CD14-positive monocyte (primary cell): ENCODE data around the gene IGFN1. TPM values are rescaled to one million over a fixed set of nuclear protein-coding genes. Genes with fewer than 3 reads are reported as not detected.

Experiments used
- DNase-seq, 3 donors: peaks; one replicate each; pipeline ENCODE4 v3.0.0-alpha.2; 2011 to 2022
- H2AFZ ChIP-seq: 2 replicates; pipeline ENCODE4 v1.6.0; 2012; ENCODE audit warnings: mild to moderate bottlenecking, low read depth, low read length, inconsistent platforms; ENCODE audit not compliant: insufficient read depth, poor library complexity, severe bottlenecking
- H3K27ac ChIP-seq, 2 donors: 1 replicate in 1 of 2; 2 replicates in 1 of 2; pipeline ENCODE4 v1.5.1; 2012 to 2013; ENCODE audit warnings: low read length in 2 of 2, control low read depth in 1 of 2, inconsistent platforms in 1 of 2, low read depth in 1 of 2, mild to moderate bottlenecking in 1 of 2
- H3K27me3 ChIP-seq, 2 donors: one replicate each; pipeline versions ENCODE4 v1.6.0 to v1.6.1; 2011 to 2013; ENCODE audit warnings: low read length in 2 of 2; ENCODE audit not compliant: control insufficient read depth in 2 of 2, insufficient read depth in 2 of 2
- H3K36me3 ChIP-seq, 2 donors: replicated peaks in 1 of 2; 1 replicate in 1 of 2; 2 replicates in 1 of 2; pipeline versions ENCODE4 v1.5.1 to v1.6.1; 2012 to 2013; ENCODE audit warnings: low read length in 2 of 2, control low read depth in 1 of 2, inconsistent platforms in 1 of 2, mild to moderate bottlenecking in 1 of 2; ENCODE audit not compliant: insufficient read depth in 2 of 2, control insufficient read depth in 1 of 2
- H3K4me1 ChIP-seq, 2 donors: 1 replicate in 1 of 2; 2 replicates in 1 of 2; pipeline versions ENCODE4 v1.5.1 to v1.6.1; 2012 to 2013; ENCODE audit warnings: low read length in 2 of 2, control low read depth in 1 of 2, inconsistent platforms in 1 of 2, mild to moderate bottlenecking in 1 of 2, moderate library complexity in 1 of 2; ENCODE audit not compliant: insufficient read depth in 2 of 2, control insufficient read depth in 1 of 2
- H3K4me2 ChIP-seq: replicated peaks from 2 replicates; pipeline ENCODE3; 2012; ENCODE audit warnings: low read length, moderate library complexity, mild to moderate bottlenecking; ENCODE audit not compliant: poor library complexity, severe bottlenecking; ENCODE audit errors: extremely low read depth
- H3K4me3 ChIP-seq, 3 experiments: fragments of 200-600 bp in 1 of 3; sonication (generic) in 1 of 3; replicated peaks in 1 of 3; 1 replicate in 2 of 3; 2 replicates in 1 of 3; pipeline ENCODE4 v1.5.1; 2011 to 2013; ENCODE audit warnings: low read length in 3 of 3, mild to moderate bottlenecking in 3 of 3, control low read depth in 2 of 3, low read depth in 2 of 3, inconsistent platforms in 1 of 3, moderate library complexity in 1 of 3
- H3K79me2 ChIP-seq: 2 replicates; pipeline ENCODE4 v1.6.0; 2012; ENCODE audit warnings: mild to moderate bottlenecking, control low read depth, inconsistent platforms, low read length, moderate library complexity; ENCODE audit not compliant: insufficient read depth
- H3K9ac ChIP-seq: 2 replicates; pipeline ENCODE4 v1.6.0; 2017; ENCODE audit warnings: low read length, mild to moderate bottlenecking; ENCODE audit not compliant: insufficient read depth, poor library complexity, severe bottlenecking
- H3K9me3 ChIP-seq, 2 donors: replicated peaks in 1 of 2; 1 replicate in 1 of 2; 2 replicates in 1 of 2; pipeline versions ENCODE4 v1.5.1 to v1.6.1; 2012 to 2013; ENCODE audit warnings: low read length in 2 of 2, control low read depth in 1 of 2; ENCODE audit not compliant: control insufficient read depth in 1 of 2, insufficient read depth in 1 of 2
- H4K20me1 ChIP-seq: 2 replicates; pipeline ENCODE4 v1.6.0; 2012; ENCODE audit warnings: mild to moderate bottlenecking, low read length, control low read depth, moderate library complexity; ENCODE audit not compliant: insufficient read depth
- H3K27ac Mint-ChIP-seq, 7 donors: one replicate each; pipeline ENCODE4 v1.8.0; 2020; ENCODE audit warnings: mild to moderate bottlenecking in 7 of 7, mixed read lengths in 7 of 7, moderate library complexity in 6 of 7, inconsistent platforms in 2 of 7
- H3K27me3 Mint-ChIP-seq, 3 donors: one replicate each; pipeline ENCODE4 v1.8.0; 2021 to 2022; ENCODE audit warnings: low read depth in 3 of 3, mild to moderate bottlenecking in 3 of 3, mixed read lengths in 3 of 3, moderate library complexity in 3 of 3, inconsistent platforms in 1 of 3
- H3K36me3 Mint-ChIP-seq, 2 donors: one replicate each; pipeline ENCODE4 v1.8.0; 2020; ENCODE audit warnings: mixed read lengths in 2 of 2, inconsistent platforms in 1 of 2, mild to moderate bottlenecking in 1 of 2
- H3K4me1 Mint-ChIP-seq: one replicate; pipeline ENCODE4 v1.8.0; 2020; ENCODE audit warnings: mild to moderate bottlenecking, mixed read lengths
- H3K4me3 Mint-ChIP-seq, 2 donors: one replicate each; pipeline ENCODE4 v1.8.0; 2020; ENCODE audit warnings: mild to moderate bottlenecking in 2 of 2, mixed read lengths in 2 of 2, moderate library complexity in 1 of 2
- H3K9me3 Mint-ChIP-seq, 7 donors: one replicate each; pipeline ENCODE4 v1.8.0; 2020 to 2022; ENCODE audit warnings: mixed read lengths in 7 of 7, mild to moderate bottlenecking in 6 of 7, moderate library complexity in 6 of 7, inconsistent platforms in 2 of 7
- WGBS: methylation state at CpG from one replicate; pipeline ENCODE4 v1.1.5; 2013; ENCODE audit warnings: missing lambda C conversion rate; ENCODE audit not compliant: insufficient coverage; 5-methylcytosine and 5-hydroxymethylcytosine counted together
- intact Hi-C, 2 donors: fragments of 100-400 bp; cut with micrococcal nuclease; formaldehyde crosslinking; loops; one replicate each; pipeline versions ENCODE4 v1.15.0 to v1.15.1; 2023
- polyA plus RNA-seq, 3 donors: library from polyadenylated mRNA; depleted of rRNA in 1 of 3; unstranded in 2 of 3; stranded (reverse) in 1 of 3; fragments of 300-500 nt in 2 of 3; fragments of >200 nt in 1 of 3; fragmentation: Illumina TruSeq in 2 of 3; gene quantifications; 1 replicate in 2 of 3; 2 replicates in 1 of 3; pipeline ENCODE4 v1.2.3, GENCODE V29; 2012 to 2021
- TF ChIP-seq, protein P1 (sequence below): fragments of 200-600 bp; IDR thresholded peaks from one replicate; pipeline ENCODE4 v1.8.0; 2022; ENCODE audit warnings: antibody characterized with exemption, mild to moderate bottlenecking

The IGFN1 gene
- polyA plus RNA-seq, 3 donors, result not detected

DNA sequence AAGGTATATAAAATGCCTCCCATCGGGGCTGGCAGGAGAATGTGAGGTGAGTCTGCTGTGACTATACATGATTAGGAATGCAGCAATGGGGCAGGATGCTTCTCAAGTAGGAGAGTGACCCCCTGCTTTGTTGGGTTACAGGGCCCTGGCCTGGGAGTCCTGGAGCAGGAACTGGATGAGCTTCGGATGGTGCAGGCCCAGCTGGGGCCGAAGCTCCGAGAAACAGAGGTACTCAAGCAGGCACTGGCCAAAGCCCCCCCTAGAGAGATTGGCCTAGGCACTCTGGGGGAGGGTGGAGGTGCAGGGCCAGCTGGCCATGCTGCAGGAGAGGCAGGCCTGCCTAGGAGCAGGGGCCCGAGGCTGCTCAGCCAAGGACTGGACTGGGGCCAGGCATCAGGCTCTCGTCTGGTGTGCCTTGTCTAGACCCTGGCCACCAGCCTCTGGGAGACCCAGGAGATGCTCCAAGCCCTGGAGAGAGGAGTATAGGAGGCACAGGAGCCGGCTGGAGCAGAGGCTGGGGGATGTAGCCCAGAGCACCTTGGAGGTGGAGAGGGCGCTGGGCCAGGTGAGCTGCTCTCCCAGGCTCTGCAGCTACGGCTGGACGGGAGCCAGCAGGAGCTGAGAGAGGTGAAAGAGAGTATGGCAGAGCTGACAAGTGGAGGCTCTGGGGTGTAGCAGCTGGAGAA, 59.8 kb downstream of the IGFN1 start:
- WGBS, result 90% methylated on average over 10 of the region's 10 CpGs
- H4K20me1 ChIP-seq, result no peaks in the 10 kb centered on the region
- H2AFZ ChIP-seq, result no peak overlapping the region
- no peaks in the 10 kb centered on the region for H3K9me3 ChIP-seq
- no peaks in the 10 kb centered on the region for H3K79me2 ChIP-seq
- H3K4me2 ChIP-seq, result no peak overlapping the region
- peak in 1 of 3 donors; percentile 1 for DNase-seq
- H3K27me3 ChIP-seq, result peaks cover 2 to 9% of the 10 kb centered on the region in 2 donors
- H3K27ac ChIP-seq, result no peak overlapping the region
- no peak overlapping the region for H3K4me3 Mint-ChIP-seq
- H3K4me3 ChIP-seq, result no peak overlapping the region
- no peak overlapping the region for H3K27ac Mint-ChIP-seq
- no peaks in the 10 kb centered on the region for H3K36me3 ChIP-seq
- H3K27me3 Mint-ChIP-seq, result peaks cover 0 to 3% (median 1%) of the 10 kb centered on the region in 3 donors
- no peak overlapping the region for H3K9ac ChIP-seq
- intact Hi-C loops, result no loop called here
- H3K9me3 Mint-ChIP-seq, result no peaks in the 10 kb centered on the region
- no peaks in the 10 kb centered on the region for H3K4me1 Mint-ChIP-seq
- TF ChIP-seq, protein P1, sequence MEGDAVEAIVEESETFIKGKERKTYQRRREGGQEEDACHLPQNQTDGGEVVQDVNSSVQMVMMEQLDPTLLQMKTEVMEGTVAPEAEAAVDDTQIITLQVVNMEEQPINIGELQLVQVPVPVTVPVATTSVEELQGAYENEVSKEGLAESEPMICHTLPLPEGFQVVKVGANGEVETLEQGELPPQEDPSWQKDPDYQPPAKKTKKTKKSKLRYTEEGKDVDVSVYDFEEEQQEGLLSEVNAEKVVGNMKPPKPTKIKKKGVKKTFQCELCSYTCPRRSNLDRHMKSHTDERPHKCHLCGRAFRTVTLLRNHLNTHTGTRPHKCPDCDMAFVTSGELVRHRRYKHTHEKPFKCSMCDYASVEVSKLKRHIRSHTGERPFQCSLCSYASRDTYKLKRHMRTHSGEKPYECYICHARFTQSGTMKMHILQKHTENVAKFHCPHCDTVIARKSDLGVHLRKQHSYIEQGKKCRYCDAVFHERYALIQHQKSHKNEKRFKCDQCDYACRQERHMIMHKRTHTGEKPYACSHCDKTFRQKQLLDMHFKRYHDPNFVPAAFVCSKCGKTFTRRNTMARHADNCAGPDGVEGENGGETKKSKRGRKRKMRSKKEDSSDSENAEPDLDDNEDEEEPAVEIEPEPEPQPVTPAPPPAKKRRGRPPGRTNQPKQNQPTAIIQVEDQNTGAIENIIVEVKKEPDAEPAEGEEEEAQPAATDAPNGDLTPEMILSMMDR, result no peak
- H3K36me3 Mint-ChIP-seq, result no peaks in the 10 kb centered on the region
- no peaks in the 10 kb centered on the region for H3K4me1 ChIP-seq

- 79% methylated on average over 2 of the region's 2 CpGs for WGBS
- H3K27ac Mint-ChIP-seq, result peak overlapping the region in 1 of 7 donors; percentile 66
Observed at GRCh38 chr1:201251411-201251810, 60.8 kb downstream of the IGFN1 start.

More at GRCh38 chr1:201251411-201251810, 60.8 kb downstream of the IGFN1 start:
- TF ChIP-seq, protein P1, result no peak
- H4K20me1 ChIP-seq, result no peaks in the 10 kb centered on the region
- intact Hi-C loops, result no loop called here
- no peaks in the 10 kb centered on the region for H3K79me2 ChIP-seq
- Mint-ChIP-seq H3K9me3 (no peaks in the 10 kb centered on the region), H3K27me3 (peaks cover 0 to 3% (median 1%) of the 10 kb centered on the region in 3 donors), H3K36me3 (no peaks in the 10 kb centered on the region), H3K4me1 (no peaks in the 10 kb centered on the region), H3K4me3 (no peak overlapping the region)
- peak in 1 of 3 donors; percentile 1 for DNase-seq
- no peak overlapping the region for H3K27ac ChIP-seq
- no peak overlapping the region for H3K9ac ChIP-seq
- H3K27me3 ChIP-seq, result peaks cover 0 to 3% of the 10 kb centered on the region in 2 donors
- H3K9me3 ChIP-seq, result no peaks in the 10 kb centered on the region
- no peaks in the 10 kb centered on the region for H3K36me3 ChIP-seq
- H3K4me1 ChIP-seq, result no peaks in the 10 kb centered on the region
- H3K4me2 ChIP-seq, result no peak overlapping the region
- no peak overlapping the region for H3K4me3 ChIP-seq
- no peak overlapping the region for H2AFZ ChIP-seq
